ENCODE results near the gene RAMAC.
A peak's percentile ranks its signal among the peaks of the same experiment; 100 is the strongest.
"Not testable (repeated sequence)": the region's sequence is repeated elsewhere in the genome, so short reads cannot be mapped to it uniquely, and the experiment has no call there.

The RAMAC gene

DNA sequence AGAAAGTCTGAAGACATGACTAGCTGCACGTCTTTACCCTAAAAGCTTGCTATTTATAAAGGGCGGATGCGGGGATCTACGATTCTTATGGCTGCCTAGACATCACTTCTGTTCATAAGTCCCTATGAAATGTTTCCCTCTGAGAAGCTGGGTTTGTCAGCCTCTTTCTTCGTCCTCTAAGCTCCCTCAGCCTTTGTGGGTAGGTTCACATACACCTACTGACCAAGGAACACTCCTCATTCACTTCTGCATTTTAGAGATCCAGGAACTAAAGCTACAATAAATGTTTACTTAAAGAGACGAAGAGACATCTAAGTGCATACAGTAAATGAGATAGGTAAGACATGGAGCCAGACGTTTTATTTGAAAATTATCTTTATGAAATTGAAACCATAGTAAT, 16.7 kb upstream of the RAMAC start:
- peak; percentile 43 for DNase-seq

DNA sequence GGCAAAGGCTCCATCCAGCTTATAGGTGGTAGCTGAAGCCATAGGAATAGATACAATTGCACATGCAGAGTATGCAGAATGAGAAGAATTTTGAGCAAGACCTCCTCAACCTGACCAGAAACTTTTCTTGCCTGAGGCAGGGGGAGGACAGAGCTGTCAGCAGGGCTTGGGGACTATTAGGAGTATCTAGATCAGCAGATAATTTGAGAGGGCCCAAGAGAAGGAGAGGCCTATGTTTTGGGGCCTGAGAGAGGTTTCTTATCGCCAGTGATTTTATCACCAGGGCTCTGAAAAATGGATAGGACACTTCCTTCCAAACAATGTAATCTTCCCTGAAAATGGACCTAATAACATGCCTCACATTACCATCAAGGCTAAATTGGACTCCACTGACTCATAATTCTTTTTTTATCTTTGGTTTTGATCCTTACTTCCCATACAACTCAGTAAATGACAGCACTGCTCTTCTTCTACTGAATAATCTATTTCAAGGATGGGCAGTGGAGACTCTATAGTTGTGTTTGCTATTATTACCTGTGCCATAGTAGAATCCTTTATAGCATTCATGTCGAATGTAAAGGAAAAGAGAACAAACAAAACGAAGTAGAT, 15.8 kb upstream of the RAMAC start:
- DNase-seq = no peak

GRCh38 chr15:82970696-82971095, 15.3 kb upstream of the RAMAC start:
- no peak for DNase-seq

- no peak for DNase-seq
These were observed 14.6 kb upstream of the RAMAC start for GRCh38 chr15:82971218-82971984.

DNA sequence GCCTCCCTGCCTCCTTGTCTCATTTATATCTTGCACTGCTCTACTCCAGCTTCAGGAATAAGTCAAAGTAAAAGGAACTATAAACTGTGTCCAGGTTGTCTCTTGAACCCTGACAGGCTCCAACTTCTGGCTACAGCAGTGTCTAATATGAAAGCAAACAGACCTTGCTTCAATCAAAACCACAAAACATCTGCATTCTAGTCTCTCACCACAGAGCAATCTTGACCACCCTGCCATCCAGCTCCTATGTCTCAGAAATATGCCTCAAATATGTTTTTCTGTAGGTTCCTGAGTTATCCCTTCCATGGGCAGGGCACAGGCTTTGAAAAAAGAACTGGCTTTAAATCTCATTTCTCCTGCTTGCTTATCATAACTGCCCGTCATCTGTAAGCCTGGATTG, 13.0 kb upstream of the RAMAC start:
- no peak for DNase-seq

- DNase-seq = no peak
These were observed 8.9 kb upstream of the RAMAC start for GRCh38 chr15:82977076-82977475.

DNA sequence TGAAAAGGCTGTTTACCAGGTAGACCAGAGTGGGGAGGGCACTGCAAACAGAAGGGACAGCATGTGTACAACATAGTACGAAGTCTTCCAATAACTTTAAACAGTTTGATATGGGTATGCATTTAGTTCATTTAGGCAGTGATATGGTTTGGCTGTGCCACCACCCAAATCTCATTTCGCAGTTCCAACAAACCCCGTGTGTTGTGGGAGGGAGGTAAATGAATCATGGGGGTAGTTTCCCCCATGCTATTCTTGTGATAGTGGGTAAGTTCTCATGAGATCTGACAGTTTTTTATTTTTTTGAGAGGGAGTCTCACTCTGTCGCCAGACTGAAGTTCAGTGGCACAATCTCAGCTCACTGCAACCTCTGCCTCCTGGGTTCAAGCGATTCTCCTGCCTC, 7.6 kb upstream of the RAMAC start:
- DNase-seq = no peak

DNA sequence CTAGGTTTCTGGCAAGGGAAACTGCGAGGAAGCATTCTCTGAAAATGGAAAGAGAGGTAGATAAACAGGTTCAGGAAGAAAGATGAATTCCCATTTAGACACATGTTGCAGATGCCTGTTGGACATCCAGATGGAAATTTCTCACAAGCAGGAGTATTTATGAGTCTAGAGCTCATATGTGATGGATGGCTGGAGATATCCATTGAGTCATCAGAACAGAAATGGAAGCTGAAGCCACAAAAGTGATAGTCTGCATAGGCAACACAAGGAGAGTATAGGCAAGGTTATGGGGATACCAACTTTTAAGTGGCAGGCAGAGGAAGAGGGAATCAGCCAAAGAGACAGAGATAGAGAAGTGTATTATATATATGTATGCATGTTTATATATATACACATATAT, 6.3 kb upstream of the RAMAC start:
- DNase-seq = no peak

GRCh38 chr15:82980981-82981380, 5.0 kb upstream of the RAMAC start:
- no peak for DNase-seq

- DNase-seq = no peak
These were observed 401 bp downstream of the RAMAC start for GRCh38 chr15:82986442-82986780.

DNA sequence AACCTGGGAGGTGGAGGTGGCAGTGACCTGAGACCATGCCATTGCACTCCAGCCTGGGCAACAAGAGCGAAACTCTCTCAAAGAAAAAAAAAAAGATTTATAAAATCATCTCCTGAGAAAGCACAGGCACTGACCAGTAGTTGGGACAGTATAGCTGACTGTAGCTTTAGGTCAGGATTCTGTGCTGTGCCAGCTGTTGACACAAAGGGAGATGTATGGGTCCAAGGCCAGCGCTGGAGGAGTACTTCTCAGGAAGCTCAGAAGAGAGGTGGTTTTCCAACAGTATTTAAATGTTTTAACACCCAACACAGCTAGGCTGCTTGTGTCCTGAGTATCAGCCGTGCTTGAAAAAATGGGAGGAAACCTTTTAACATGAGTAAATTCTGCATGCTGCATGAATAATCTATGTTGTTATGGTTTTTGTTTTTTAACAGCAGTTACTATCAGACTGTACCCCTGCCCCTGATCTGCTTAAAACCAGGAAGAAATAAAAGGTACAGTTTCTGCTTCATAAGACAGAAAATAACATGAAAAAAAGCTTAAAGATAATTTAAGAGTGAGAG, 6.5 kb downstream of the RAMAC start:
- no peak for DNase-seq

- DNase-seq = no peak
These were observed 7.1 kb downstream of the RAMAC start for GRCh38 chr15:82993144-82993543.

- DNase-seq = no peak
These were observed 9.1 kb downstream of the RAMAC start for GRCh38 chr15:82995076-82995475.

DNA sequence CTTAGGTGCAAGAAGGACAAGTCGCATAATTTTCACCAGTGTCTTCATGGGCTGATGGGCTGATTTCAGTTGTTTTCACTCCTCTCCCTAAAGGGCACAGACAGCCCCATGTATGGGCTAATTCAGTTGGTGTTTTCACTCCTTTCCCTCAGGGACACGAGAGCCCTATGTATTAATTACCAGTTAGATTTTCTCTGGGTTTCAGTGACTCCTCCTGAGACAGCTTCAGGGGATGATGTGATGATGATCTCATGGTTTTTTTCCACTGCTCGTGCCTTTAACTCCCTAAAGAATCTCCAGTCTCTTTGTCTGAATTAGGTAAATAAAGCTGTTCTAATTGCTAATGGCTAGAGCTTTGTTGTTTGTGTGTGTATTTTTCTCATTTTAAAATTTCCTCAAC, 9.9 kb downstream of the RAMAC start:
- DNase-seq = no peak

DNA sequence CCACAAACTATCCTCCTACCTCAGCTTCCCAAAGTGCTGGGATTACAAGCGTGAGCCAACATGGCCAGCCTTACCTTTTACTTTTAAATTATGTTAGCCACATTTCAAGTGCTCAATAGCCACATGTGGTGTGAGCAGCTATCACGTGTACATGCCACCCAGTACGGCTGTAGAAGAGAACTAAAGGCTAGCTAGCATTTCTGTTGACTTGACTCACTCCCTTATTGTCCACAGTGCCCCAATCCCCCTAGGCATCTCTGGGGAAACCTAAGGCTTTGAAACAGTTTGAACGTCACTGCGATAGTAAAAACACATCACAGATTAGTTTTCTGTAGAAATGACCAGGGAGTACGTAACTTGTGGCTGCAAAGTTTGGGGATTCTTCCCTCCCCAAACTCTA, 13.4 kb downstream of the RAMAC start:
- no peak for DNase-seq

- DNase-seq = peak; percentile 61
These were observed 14.1 kb downstream of the RAMAC start for GRCh38 chr15:82999905-83000671.

GRCh38 chr15:83000672-83001031, 14.6 kb downstream of the RAMAC start:
- not testable (repeated sequence) for DNase-seq

GRCh38 chr15:83010709-83011270, 24.8 kb downstream of the RAMAC start:
- peak; percentile 76 for DNase-seq

GRCh38 chr15:83011271-83012075, 25.5 kb downstream of the RAMAC start, which contains the start of gene C15orf40:
TSS of gene C15orf40 (minus strand) at chr15:83011639. CDS start at chr15:83011607, 32 bp downstream.
- DNase-seq = peak; percentile 84

GRCh38 chr15:83012076-83012426, 26.0 kb downstream of the RAMAC start:
- no peak for DNase-seq

- peak; percentile 56 for DNase-seq
These were observed 26.6 kb downstream of the RAMAC start for GRCh38 chr15:83012636-83013035.

DNA sequence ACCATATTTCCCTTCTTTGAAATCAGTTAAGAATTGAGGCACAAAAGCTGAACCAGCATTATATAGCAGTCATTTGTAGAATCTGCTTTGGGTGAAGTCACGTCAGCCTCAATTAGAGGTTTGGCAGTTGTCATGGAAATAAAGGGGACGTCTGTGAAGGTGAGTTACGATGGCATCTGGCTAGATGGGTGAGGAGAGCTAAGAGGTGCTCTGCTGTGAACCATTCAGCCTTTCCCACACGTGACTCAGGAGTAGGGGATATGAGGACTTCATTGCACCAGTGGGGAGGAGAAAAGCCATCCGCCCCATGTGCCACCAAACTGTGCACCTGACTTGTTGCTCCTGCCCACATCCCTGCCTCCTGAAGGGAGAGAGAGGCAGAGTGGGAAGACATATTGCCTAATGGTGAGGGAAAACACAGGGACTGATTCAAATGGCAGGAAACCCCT, 28.2 kb downstream of the RAMAC start:
- DNase-seq = no peak

DNA sequence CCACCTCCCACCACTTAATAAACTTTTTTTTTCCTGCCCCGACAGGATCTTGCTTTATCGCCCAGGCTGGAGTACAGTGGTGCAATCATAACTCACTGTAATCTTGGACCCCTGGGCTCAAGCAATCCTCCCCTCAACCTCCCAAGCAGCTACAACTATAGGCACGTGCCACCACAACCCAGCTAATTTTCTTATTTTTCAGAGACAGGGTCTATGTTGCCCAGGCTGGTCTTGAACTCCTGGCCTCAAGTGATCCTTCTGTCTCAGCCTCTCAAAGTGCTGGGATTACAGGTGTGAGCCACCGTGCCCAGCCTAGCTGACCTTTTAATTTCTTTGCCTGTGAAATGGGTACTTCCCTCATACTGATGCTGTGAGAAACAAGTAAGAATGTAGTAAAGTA, 29.4 kb downstream of the RAMAC start:
- DNase-seq = no peak

Measured in MV-4-11 (cell line).